NCI-H2029 treated with DMSO at 0.1 percent for 48 hours (cell line): ENCODE data around the gene HABP2.

Experiments
- DNase-seq: peaks from one replicate; lab custom pipeline; 2025; lab: John Stamatoyannopoulos, UW

HABP2 gene

GRCh38 chr10:113604572-113604971, 51.7 kb downstream of the HABP2 start:
- no peak for DNase-seq

DNA sequence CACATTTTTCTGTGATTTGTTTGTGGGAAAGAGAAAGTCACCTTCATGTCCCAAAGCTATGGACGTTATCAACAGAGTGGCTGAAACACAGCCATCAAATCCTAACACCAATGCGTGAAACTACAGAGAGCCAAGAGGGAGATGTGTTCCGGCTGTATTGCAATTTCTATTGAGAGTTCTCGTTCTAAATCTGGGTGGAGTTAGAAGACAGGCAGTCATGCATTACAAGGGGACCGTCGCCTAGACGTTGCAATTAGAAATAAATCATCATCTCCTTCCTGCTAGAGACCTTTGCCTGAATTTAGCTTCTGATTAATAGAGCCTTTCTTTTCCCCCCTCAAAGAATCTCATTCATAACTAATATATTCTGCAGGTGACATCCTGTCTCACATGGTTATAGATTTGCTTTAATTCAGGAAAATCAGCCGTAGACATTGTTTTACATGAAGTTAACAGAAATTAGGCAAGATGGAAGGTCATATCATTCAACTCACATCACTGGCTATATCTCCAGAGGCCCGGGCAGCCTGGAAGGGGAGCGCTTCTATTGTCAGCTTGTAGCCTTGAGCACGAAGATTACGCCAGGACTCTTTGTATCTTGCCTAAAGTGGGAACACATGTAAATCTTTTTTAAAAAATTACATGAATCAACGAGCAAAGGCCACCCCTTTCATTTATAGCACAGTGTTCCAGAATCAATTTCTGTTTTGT, 52.6 kb downstream of the HABP2 start:
- DNase-seq: no peak

- DNase-seq: no peak
These were observed 56.9 kb downstream of the HABP2 start for GRCh38 chr10:113609704-113610108.

- DNase-seq: no peak
These were observed 58.1 kb downstream of the HABP2 start for GRCh38 chr10:113610631-113611601.

DNA sequence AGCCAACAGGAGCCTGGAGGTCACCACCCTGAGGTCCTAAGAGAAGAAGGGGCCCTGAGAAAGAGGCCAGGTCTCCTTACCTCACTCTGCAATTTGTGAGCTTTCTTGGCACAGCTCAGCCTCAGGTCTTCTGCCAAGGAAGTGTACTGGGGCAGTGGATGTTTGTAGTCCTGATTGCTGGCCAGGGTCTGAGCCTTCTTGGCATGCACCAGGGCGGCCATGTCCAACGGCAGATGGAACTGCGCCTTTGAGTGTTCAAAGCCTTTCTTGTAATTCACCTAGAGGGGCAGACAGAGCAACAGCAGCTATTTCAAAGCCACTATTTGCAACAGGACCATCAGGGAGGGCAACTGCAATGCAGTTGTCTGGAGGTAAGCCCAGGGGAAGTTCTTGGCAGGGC, 59.3 kb downstream of the HABP2 start:
- DNase-seq: no peak

DNA sequence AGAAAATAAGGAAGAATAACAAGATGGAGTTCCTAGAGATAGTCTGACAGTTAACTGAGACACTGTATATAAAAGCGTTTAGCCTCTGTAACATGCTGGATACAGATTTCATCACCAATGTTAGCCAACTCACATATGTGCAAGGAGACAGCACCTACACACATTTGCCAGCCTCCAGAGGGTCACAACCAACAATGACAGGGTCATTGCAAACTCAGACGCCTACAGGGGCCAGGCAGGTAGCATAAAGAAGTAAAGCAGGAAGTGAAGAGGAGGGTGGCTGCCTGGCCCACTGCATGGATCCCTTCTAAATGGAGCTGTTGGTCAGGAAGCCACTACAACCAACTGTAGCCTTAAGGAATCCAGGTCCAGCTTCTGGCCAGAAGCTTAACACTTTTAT, 60.6 kb downstream of the HABP2 start:
- DNase-seq: no peak

DNA sequence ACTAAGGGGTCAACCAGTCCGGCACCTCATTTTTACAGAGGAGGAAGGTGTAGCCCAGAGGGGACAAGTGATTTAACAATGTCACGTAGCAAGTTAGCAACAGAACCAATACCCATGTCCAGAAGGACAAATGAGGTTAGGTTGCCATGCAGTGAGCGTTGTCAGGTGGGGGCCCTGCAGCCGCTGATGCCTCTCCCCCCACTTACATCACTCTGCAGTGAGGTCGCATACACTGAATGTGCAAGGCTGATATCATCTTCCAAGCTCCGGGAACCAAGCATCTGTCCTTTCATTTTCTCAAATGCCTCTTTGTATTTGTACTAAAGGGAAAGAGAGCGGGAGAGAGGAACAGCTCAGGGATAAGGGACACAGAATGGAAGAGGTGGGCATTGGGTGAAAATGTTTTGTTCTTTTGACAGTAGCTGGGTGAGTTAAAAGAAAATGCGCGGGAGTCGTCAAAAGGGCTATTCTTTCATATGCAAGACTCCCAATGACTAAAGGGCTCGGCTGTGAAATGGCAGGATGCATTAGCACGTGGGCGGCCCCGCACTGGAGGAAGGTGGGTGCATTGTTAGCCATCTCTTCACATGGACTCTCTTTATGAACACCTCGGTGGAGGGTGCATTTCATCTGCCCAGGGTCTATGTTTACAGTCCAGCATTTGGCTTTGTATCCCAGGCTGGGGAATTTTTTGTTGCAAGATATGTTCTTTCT, 61.3 kb downstream of the HABP2 start:
- DNase-seq: no peak

GRCh38 chr10:113616244-113617074, 63.6 kb downstream of the HABP2 start:
- DNase-seq: no peak

DNA sequence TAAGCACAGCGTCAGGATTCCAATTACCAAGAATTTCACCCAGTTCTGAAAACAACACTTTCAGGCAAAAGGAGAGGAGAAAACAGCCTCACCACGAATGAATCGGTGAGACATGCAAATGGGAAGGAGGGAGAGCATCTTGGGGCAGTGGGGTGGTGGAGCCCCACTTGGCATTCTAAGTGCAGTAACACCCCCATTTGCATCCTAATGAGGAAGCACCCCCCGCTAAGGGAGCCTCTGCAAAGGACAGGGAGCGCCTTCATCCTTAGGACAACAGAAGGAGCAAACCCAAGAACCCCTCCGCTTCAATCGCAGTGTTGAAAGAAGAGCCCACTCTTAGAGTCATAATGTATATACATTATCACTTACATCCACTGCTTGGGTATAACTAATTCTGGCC, 64.2 kb downstream of the HABP2 start:
- no peak for DNase-seq

GRCh38 chr10:113618338-113618737, 65.5 kb downstream of the HABP2 start:
- DNase-seq: no peak

DNA sequence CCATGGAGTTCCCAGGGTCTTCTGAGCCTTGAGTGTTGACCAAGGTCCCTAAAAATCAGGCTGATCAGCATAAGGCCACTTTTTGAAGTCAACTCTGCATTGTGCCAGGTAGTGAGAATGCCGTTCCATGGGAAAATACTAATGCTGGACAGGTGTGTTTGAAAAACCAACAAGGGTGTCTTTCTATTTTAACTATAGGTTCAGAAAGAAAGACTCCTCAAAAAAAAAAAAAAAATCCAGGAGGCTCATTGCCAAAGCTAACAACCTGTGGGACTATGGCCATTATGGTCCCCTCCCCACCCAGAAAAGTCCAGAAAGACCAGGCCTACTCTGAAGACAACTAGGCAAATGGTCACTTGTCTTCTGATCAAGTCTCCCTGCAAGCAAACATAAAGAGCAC, 66.5 kb downstream of the HABP2 start:
- DNase-seq: no peak

DNA sequence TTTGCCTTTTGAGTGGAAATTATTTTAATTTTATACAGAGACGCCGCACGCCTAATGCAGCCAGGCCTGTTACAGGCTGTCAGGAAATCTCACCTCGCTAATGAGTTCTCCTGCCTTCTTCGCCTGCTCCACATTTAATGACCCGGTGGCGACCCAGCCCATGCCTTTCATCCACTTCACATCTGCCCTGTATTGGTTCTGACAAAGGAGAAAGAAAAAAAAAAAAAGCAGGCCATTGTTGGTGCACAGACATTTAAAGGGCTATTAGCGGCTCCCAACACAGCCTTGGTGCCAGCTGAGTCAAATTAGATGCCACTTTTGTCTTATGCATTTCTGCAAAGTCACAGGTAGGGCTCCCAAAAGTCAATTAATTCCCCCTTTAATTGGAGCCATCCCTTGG, 67.7 kb downstream of the HABP2 start:
- DNase-seq: no peak

- no peak for DNase-seq
These were observed 68.1 kb downstream of the HABP2 start for GRCh38 chr10:113620936-113621335.

DNA sequence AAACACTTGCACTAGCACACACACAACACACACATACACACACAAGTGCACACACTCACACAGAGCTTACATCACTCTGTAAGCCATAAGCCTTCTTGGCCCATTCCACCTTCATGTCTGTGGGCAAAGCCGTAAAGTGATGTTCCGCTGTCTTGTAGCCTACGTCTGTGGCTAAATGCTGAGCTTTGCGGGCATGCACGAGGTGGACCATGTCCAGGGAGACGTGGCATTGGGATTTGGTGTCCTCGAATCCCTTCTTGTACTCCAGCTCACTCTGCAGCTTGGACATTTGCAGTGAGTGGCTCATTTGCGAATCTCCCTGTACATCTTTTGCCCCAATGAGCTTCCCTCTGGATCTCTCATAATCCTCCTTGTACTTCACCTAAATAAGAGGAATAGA, 68.9 kb downstream of the HABP2 start:
- no peak for DNase-seq

- DNase-seq: no peak
These were observed 70.0 kb downstream of the HABP2 start for GRCh38 chr10:113622831-113623230.

DNA sequence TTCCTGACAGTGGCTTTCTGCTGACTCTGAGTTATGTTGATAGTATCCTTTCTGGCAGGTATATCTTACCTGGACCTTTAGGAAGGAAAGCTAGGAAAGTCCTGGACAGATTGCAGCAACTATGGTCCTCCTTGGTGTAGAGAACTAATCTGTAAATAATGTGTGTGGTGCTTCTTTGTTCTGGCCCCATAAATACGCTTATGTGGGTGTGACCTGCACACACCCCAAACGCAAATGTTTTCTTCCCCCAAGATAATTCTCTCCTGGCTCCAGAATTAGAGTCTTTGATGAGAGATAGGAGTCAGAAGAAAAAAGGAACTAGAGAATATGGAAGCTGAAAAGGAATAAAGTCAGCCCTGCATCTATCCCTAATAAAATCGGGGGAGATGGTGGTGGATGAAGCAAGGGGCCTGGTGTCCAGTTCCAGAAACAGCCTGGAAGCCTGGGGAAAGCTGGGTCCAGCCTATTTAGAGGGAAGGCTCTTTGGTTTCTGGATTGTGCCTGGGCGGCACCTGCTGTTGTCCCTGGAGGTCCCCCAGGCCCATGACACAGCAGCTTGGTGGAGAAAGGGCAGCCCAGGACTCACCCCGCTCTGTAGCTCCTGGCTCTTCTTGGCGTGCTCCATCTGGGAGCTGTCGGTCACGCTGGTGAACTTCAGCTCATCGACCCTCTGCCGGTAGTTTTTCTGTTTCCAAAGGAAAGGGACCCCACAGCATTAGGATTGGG, 72.8 kb downstream of the HABP2 start:
- DNase-seq: no peak

GRCh38 chr10:113626809-113627355, 74.0 kb downstream of the HABP2 start:
- DNase-seq: no peak

DNA sequence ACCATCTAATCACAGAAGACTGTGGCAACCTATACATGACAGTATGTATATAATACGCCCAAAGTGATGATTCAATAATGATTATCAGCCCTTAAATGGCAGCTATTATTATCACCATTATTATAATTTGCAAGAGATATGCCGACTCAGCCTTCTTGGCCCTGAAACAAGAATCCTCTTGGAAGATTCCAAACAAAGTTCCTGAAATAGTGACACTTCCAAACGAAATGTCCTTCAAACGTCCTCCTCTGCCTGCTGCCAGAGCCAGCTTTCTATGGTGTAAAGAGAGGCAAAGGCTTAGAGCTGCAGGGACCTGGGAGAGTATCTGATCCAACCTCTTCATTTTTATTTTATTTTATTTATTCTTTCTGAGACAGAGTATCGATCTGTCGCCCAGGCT, 75.0 kb downstream of the HABP2 start:
- no peak for DNase-seq

DNA sequence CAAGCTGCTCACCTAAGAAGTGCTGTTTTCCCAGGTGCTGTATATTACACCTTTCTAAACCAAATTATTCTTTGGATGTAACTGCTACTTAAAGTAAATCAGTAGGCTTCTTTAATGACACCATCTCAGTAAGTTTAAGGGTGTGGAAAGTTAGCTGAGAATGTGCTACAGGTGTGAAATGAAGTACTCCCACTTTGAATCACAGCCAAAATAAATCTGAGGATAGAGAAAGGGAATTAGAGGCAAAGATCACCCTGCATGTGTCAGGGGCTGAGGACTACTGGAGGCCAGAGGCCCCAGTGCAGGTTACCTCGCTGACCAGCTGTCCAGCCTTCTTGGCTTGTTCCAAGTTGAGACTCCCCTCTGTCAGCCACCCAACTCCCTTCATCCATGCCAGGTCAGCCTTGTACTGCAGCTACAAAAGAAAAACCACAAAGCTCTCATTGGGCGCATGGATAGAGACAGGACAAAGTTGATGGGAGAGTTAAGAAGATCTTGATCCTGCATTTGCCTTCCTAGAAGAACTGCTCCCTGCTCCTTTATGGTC, 75.8 kb downstream of the HABP2 start:
- no peak for DNase-seq

DNA sequence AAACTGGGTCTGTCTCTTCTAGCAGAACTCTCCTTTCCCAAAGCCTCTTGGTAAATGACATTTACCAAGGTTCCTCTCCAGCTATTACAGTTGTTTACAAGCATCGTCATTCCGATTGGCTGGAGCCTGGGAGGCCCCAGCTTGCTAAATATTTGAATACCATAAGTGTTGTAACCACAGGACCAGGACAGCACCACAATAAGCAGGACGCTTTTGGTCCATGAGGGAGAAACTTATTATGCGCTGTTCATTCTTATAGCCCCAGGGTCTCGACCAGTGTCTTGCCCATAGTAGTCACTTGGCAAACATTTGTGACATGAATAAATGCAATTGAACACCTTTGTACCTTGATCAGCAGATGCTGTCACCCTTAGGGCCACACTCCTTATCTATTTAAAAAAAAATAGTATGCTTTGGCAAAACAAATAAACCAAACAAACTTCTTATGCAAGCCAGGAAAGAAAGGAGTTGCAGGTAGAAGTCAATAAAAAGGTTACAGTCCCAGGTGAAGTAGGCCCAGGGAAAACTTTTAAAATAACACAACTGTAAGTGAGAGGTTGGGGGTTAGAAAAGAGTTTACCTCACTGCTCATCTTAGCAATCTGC, 78.2 kb downstream of the HABP2 start:
- DNase-seq: no peak
